ENCODE results near the gene MLKL. TPM values are rescaled to one million over a fixed set of nuclear protein-coding genes. Genes with fewer than 3 reads are reported as not detected.
A peak's percentile ranks its signal among the peaks of the same experiment; 100 is the strongest.

The MLKL gene
- total and polyA plus RNA-seq, 2 of the 13 experiments (the other 11 are each of a cell fraction or from before 2014, with no cell fraction given): 6.4 to 10.7 TPM

DNA sequence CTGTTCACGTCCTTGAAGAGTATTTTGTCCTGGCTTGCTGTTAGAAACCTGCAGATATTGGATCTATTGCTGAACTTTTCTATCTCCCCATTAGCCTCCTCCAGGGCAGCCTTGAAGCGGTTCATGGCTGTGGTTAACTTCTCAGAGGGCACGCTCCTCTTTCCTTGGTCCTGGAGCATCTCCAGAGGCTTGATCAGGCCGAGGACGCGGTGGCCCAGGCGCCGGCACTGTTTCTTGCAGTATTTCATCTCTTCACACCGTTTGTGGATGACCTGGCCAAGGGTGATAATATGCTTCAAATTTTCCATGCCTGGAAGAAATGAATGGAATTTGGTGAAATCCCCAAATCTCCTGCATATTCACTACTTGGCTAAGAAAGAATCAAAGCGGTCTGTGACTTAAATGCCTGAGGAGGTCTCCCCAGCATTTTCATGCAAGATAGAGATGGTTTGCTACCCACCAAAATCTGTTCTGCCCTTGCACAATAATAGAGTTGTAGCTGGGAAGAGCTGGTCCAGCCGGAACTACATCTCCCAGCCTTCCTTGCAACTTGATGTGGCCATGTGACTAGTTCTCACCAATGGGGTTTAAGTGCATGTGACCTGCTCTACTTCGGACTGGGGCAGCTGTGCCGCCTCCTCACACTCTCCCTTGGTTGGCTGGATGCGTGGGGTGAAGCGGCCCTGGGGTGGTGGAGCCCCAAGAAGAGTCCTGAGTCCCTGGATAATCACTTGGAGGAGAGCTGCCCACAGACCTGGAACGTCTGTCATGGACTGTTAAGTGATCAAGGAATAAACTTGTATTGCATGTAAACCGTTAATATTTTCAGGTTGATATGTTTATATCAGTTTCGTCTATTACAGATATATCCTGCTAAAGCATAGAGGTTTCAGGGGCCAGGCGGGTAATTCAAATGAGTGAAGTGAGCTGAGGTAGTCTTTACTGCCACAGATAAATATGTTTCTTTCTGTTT, 4.9 kb downstream of the MLKL start (continued):
- no peak for TF ChIP-seq RERE (CRISPR knock-in tag; IDR thresholded peaks at IDR 0.05; ENCODE audit: low read depth)
- TF ChIP-seq, protein P1, sequence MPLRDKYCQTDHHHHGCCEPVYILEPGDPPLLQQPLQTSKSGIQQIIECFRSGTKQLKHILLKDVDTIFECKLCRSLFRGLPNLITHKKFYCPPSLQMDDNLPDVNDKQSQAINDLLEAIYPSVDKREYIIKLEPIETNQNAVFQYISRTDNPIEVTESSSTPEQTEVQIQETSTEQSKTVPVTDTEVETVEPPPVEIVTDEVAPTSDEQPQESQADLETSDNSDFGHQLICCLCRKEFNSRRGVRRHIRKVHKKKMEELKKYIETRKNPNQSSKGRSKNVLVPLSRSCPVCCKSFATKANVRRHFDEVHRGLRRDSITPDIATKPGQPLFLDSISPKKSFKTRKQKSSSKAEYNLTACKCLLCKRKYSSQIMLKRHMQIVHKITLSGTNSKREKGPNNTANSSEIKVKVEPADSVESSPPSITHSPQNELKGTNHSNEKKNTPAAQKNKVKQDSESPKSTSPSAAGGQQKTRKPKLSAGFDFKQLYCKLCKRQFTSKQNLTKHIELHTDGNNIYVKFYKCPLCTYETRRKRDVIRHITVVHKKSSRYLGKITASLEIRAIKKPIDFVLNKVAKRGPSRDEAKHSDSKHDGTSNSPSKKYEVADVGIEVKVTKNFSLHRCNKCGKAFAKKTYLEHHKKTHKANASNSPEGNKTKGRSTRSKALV (CRISPR knock-in tag; IDR thresholded peaks at IDR 0.05): no peak
- TF ChIP-seq SATB2 (CRISPR knock-in tag; IDR thresholded peaks at IDR 0.05): no peak
- peak; percentile 57; the same call in 1 of the 2 replicates for TF ChIP-seq ZNF274 (CRISPR knock-in tag; IDR thresholded peaks at IDR 0.05)
- no peak for TF ChIP-seq ZNF367 (CRISPR knock-in tag; IDR thresholded peaks at IDR 0.05; ENCODE audit: borderline replicate concordance)
- TF ChIP-seq ZNF296 (CRISPR knock-in tag; conservative IDR thresholded peaks at IDR 0.05): no peak
- TF ChIP-seq HINFP (CRISPR knock-in tag; IDR thresholded peaks at IDR 0.05; ENCODE audit: low read depth): 0 out of 2 replicates have a peak, but pooled peaks have one; percentile 32
- no peak for TF ChIP-seq XBP1 (CRISPR knock-in tag; IDR thresholded peaks at IDR 0.05)
- no peak for TF ChIP-seq MAZ (IDR thresholded peaks at IDR 0.05; ENCODE audit: borderline replicate concordance, low read depth, low read length)
- TF ChIP-seq MAZ (CRISPR knock-in tag; IDR thresholded peaks at IDR 0.05; ENCODE audit: low read depth): no peak
- peak; percentile 54 for TF ChIP-seq HOXA3 (CRISPR knock-in tag; IDR thresholded peaks at IDR 0.05)
- TF ChIP-seq ZNF350 (CRISPR knock-in tag; IDR thresholded peaks at IDR 0.05; ENCODE audit: borderline replicate concordance, low read depth): peak; percentile 83
- TF ChIP-seq ZNF496 (CRISPR knock-in tag; IDR thresholded peaks at IDR 0.05; ENCODE audit: insufficient replicate concordance): no peak
- TF ChIP-seq ZFP36 (IDR thresholded peaks at IDR 0.05; ENCODE audit: borderline replicate concordance, low read depth, low read length, partially characterized antibody): no peak
- TF ChIP-seq NONO (IDR thresholded peaks at IDR 0.05): no peak
- TF ChIP-seq NONO (CRISPR knock-in tag; conservative IDR thresholded peaks at IDR 0.05): 0 out of 2 replicates have a peak, but pooled peaks have one; percentile 53
- TF ChIP-seq CREBL2 (CRISPR knock-in tag; IDR thresholded peaks at IDR 0.05; ENCODE audit: borderline replicate concordance): 0 out of 2 replicates have a peak, but pooled peaks have one; percentile 59
- TF ChIP-seq IRX3 (CRISPR knock-in tag; IDR thresholded peaks at IDR 0.05; ENCODE audit: borderline replicate concordance, low read depth): no peak
- 0 out of 2 replicates have a peak, but pooled peaks have one; percentile 56 for TF ChIP-seq MXD4 (CRISPR knock-in tag; IDR thresholded peaks at IDR 0.05)

Data from HepG2 (cell line).